ENCODE measurements around the gene PDZD11. TPM values are rescaled to one million over a fixed set of nuclear protein-coding genes. Genes with fewer than 3 reads are reported as not detected.

The PDZD11 gene
- total and polyA plus RNA-seq, 2 donors (not counting 3 experiments of a cell fraction or from before 2014, with no cell fraction given), result 45.6 to 76.0 TPM

DNA sequence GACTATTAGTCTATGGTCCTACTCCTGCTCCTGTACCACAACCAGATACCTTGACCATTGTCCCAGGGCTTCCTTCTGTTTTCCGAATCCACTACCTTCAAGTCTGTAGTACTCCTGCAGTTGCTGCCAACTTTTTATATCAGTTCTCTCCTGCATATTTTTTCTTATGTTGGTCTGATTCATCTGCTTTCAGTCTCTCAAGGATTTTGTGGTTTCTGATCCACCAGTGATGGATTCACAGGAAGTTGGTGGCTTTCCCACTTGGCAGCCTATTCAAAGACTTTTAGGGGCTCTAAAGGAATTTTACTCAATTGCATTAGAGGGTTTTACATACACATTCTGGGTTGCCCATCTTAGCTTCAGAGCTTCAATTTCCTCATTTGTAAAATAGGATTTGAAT is 23.8 kb upstream of the PDZD11 start:
- H2AFZ ChIP-seq (ENCODE audit: low read depth, low read length), result no peak overlapping the region
- dilution Hi-C loops (cut with MboI; ENCODE audit: extremely low pct_ligation_motif_present, low sequenced_read_pairs) (no loop called here), intact Hi-C loops (cut with micrococcal nuclease) (no loop called here)
- ChIA-PET CTCF (no interaction called here), POLR2A (no interaction called here)
- no peak overlapping the region for H3K9ac ChIP-seq (replicated peaks; ENCODE audit: extremely low read depth, insufficient read depth, low read length)
- FAIRE-seq (no peak), DNase-seq (ENCODE audit: low read depth, low spot score) (no peak)
- no peaks in the 10 kb centered on the region for H3K27me3 ChIP-seq (ENCODE audit: control insufficient read depth in 2 of 2, insufficient read depth in 2 of 2, low read length in 2 of 2)
- H3K36me3 ChIP-seq (ENCODE audit: control insufficient read depth in 2 of 2, extremely low read depth in 1 of 2, insufficient read depth in 2 of 2, low read length in 2 of 2), result peaks cover 0 to 4% of the 10 kb centered on the region in 2 experiments
- H3K4me1 ChIP-seq (ENCODE audit: control insufficient read depth, extremely low read depth, insufficient read depth, low read length), result no peaks in the 10 kb centered on the region
- TF ChIP-seq GATA2 (IDR thresholded peaks at IDR 0.05; ENCODE audit: insufficient read depth, insufficient read length, low read depth, low read length) (no peak), MAX (IDR thresholded peaks at IDR 0.05; ENCODE audit: insufficient read depth, insufficient read length) (no peak), POLR2A (IDR thresholded peaks at IDR 0.05; ENCODE audit: low read depth, low read length) (no peak), FOS (IDR thresholded peaks at IDR 0.05; ENCODE audit: borderline replicate concordance, insufficient read depth, low read length) (no peak), EZH2 (IDR thresholded peaks at IDR 0.05; ENCODE audit: borderline replicate concordance, low read depth, low read length, severe bottlenecking) (no peak), JUN (IDR thresholded peaks at IDR 0.05; ENCODE audit: borderline replicate concordance, insufficient read depth, insufficient read length, low read depth) (no peak)
- H3K9me3 ChIP-seq (replicated peaks; ENCODE audit: control insufficient read depth, insufficient read depth, low read length), result no peaks in the 10 kb centered on the region
- H3K27ac ChIP-seq (ENCODE audit: insufficient read depth, low read depth, low read length), result no peak overlapping the region
- peaks cover 46% of the 10 kb centered on the region for H3K79me2 ChIP-seq (ENCODE audit: control insufficient read depth, insufficient read depth, low read length)
- no peak overlapping the region for H3K4me3 ChIP-seq (replicated peaks in 1 of 3; ENCODE audit: insufficient read depth in 1 of 3, low read depth in 1 of 3, low read length in 3 of 3)
- H3K9me1 ChIP-seq (replicated peaks; ENCODE audit: control insufficient read depth, extremely low read depth, insufficient read depth, low read length), result no peaks in the 10 kb centered on the region
- no peaks in the 10 kb centered on the region for H4K20me1 ChIP-seq (replicated peaks; ENCODE audit: control insufficient read depth, extremely low read depth, insufficient read depth, low read length)
- H3K4me2 ChIP-seq (ENCODE audit: insufficient read depth, low read length), result no peak overlapping the region
- BruUV-seq (replicated peaks), result no TSS peak

GRCh38 chrX:70301716-70302115 is 12.0 kb upstream of the PDZD11 start:
- H3K4me3 ChIP-seq (replicated peaks in 1 of 3; ENCODE audit: insufficient read depth in 1 of 3, low read depth in 1 of 3, low read length in 3 of 3), result no peak overlapping the region
- no peaks in the 10 kb centered on the region for H3K9me1 ChIP-seq (replicated peaks; ENCODE audit: control insufficient read depth, extremely low read depth, insufficient read depth, low read length)
- no peak overlapping the region for H2AFZ ChIP-seq (ENCODE audit: low read depth, low read length)
- peaks cover 33% of the 10 kb centered on the region for H3K79me2 ChIP-seq (ENCODE audit: control insufficient read depth, insufficient read depth, low read length)
- peaks cover 6% of the 10 kb centered on the region for H3K4me1 ChIP-seq (ENCODE audit: control insufficient read depth, extremely low read depth, insufficient read depth, low read length)
- ChIA-PET POLR2A (no interaction called here), CTCF (no interaction called here)
- no peaks in the 10 kb centered on the region for H3K27me3 ChIP-seq (ENCODE audit: control insufficient read depth in 2 of 2, insufficient read depth in 2 of 2, low read length in 2 of 2)
- BruUV-seq (replicated peaks), result no TSS peak
- intact Hi-C loops (cut with micrococcal nuclease), result no loop called here
- H3K9me3 ChIP-seq (replicated peaks; ENCODE audit: control insufficient read depth, insufficient read depth, low read length), result no peaks in the 10 kb centered on the region
- no peaks in the 10 kb centered on the region for H3K36me3 ChIP-seq (ENCODE audit: control insufficient read depth in 2 of 2, extremely low read depth in 1 of 2, insufficient read depth in 2 of 2, low read length in 2 of 2)
- FAIRE-seq (no peak), DNase-seq (ENCODE audit: low read depth, low spot score) (peak; percentile 75)
- H3K9ac ChIP-seq (replicated peaks; ENCODE audit: extremely low read depth, insufficient read depth, low read length), result peak overlapping the region; percentile 42
- dilution Hi-C loops (cut with MboI; ENCODE audit: extremely low pct_ligation_motif_present, low sequenced_read_pairs), result no loop called here
- peak overlapping the region; percentile 11 for H3K4me2 ChIP-seq (ENCODE audit: insufficient read depth, low read length)
- no peaks in the 10 kb centered on the region for H4K20me1 ChIP-seq (replicated peaks; ENCODE audit: control insufficient read depth, extremely low read depth, insufficient read depth, low read length)
- peak overlapping the region; percentile 78 for H3K27ac ChIP-seq (ENCODE audit: insufficient read depth, low read depth, low read length)
- TF ChIP-seq EZH2 (IDR thresholded peaks at IDR 0.05; ENCODE audit: borderline replicate concordance, low read depth, low read length, severe bottlenecking), result no peak
- no peak for TF ChIP-seq CTCF (IDR thresholded peaks at IDR 0.05; ENCODE audit: extremely low read depth in 1 of 2, insufficient read depth in 1 of 2, low read depth in 1 of 2, low read length in 2 of 2)
- no peak for TF ChIP-seq POLR2AphosphoS5 (IDR thresholded peaks at IDR 0.05; ENCODE audit: insufficient read depth, low read depth, low read length)
- TF ChIP-seq JUN (IDR thresholded peaks at IDR 0.05; ENCODE audit: borderline replicate concordance, insufficient read depth, insufficient read length, low read depth), result no peak
- TF ChIP-seq MAX (IDR thresholded peaks at IDR 0.05; ENCODE audit: insufficient read depth, insufficient read length), result no peak
- TF ChIP-seq MYC (IDR thresholded peaks at IDR 0.05; ENCODE audit: low read depth, low read length), result no peak
- TF ChIP-seq GATA2 (IDR thresholded peaks at IDR 0.05; ENCODE audit: insufficient read depth, insufficient read length, low read depth, low read length), result no peak
- TF ChIP-seq FOS (IDR thresholded peaks at IDR 0.05; ENCODE audit: borderline replicate concordance, insufficient read depth, low read length), result no peak
- TF ChIP-seq POLR2A (IDR thresholded peaks at IDR 0.05; ENCODE audit: low read depth, low read length), result no peak
